ENCODE measurements around the gene ZC3H11A. TPM values are rescaled to one million over a fixed set of nuclear protein-coding genes. Genes with fewer than 3 reads are reported as not detected.

Gene ZC3H11A
- total RNA-seq, 1 experiment from 2014 or later: 66.7 TPM

GRCh38 chr1:203778146-203778545 is 17.3 kb upstream of the ZC3H11A start:
- Histone ChIP-seq H3K4me1 (no peaks in the 10 kb centered on the region), H3K4me3 (ENCODE audit: low read depth, low read length) (no peak overlapping the region), H3K36me3 (ENCODE audit: control insufficient read depth, insufficient read depth, low read length) (no peaks in the 10 kb centered on the region), H3K9me3 (no peaks in the 10 kb centered on the region), H3K27me3 (replicated peaks; ENCODE audit: control insufficient read depth, insufficient read depth, low read length) (no peaks in the 10 kb centered on the region)
- intact Hi-C loops (cut with micrococcal nuclease; ENCODE audit: unreplicated experiment): no loop called here
- Mint-ChIP-seq H3K9me3 (ENCODE audit: unreplicated experiment) (no peaks in the 10 kb centered on the region), H3K4me1 (ENCODE audit: low read depth, unreplicated experiment) (peaks cover 6% of the 10 kb centered on the region), H3K27me3 (ENCODE audit: insufficient read depth, unreplicated experiment) (no peaks in the 10 kb centered on the region), H3K36me3 (ENCODE audit: insufficient read depth, unreplicated experiment) (no peaks in the 10 kb centered on the region), H3K4me3 (ENCODE audit: unreplicated experiment) (no peak overlapping the region), H3K27ac (ENCODE audit: unreplicated experiment) (no peak overlapping the region)
- TF ChIP-seq CTCF (IDR thresholded peaks at IDR 0.05; ENCODE audit: insufficient read depth in 1 of 2, low read depth in 1 of 2, low read length in 1 of 2, severe bottlenecking in 1 of 2, unreplicated experiment in 1 of 2): no peak
- BruUV-seq (replicated peaks): no TSS peak
- ChIA-PET CTCF (no interaction called here), POLR2A (no interaction called here)
- no peak for DNase-seq

GRCh38 chr1:203778789-203779188 is 16.6 kb upstream of the ZC3H11A start:
- no peak overlapping the region for H3K27ac Mint-ChIP-seq (ENCODE audit: unreplicated experiment)
- Histone ChIP-seq H3K27me3 (replicated peaks; ENCODE audit: control insufficient read depth, insufficient read depth, low read length) (no peaks in the 10 kb centered on the region), H3K4me3 (ENCODE audit: low read depth, low read length) (no peak overlapping the region), H3K9me3 (no peaks in the 10 kb centered on the region), H3K36me3 (ENCODE audit: control insufficient read depth, insufficient read depth, low read length) (no peaks in the 10 kb centered on the region), H3K4me1 (no peaks in the 10 kb centered on the region)
- no peaks in the 10 kb centered on the region for H3K36me3 Mint-ChIP-seq (ENCODE audit: insufficient read depth, unreplicated experiment)
- ChIA-PET POLR2A (no interaction called here), CTCF (no interaction called here)
- H3K4me1 Mint-ChIP-seq (ENCODE audit: low read depth, unreplicated experiment): peaks cover 6% of the 10 kb centered on the region
- no peak for TF ChIP-seq CTCF (IDR thresholded peaks at IDR 0.05; ENCODE audit: insufficient read depth in 1 of 2, low read depth in 1 of 2, low read length in 1 of 2, severe bottlenecking in 1 of 2, unreplicated experiment in 1 of 2)
- BruUV-seq (replicated peaks): no TSS peak
- intact Hi-C loops (cut with micrococcal nuclease; ENCODE audit: unreplicated experiment): no loop called here
- no peaks in the 10 kb centered on the region for H3K27me3 Mint-ChIP-seq (ENCODE audit: insufficient read depth, unreplicated experiment)
- DNase-seq: no peak
- no peak overlapping the region for H3K4me3 Mint-ChIP-seq (ENCODE audit: unreplicated experiment)
- no peaks in the 10 kb centered on the region for H3K9me3 Mint-ChIP-seq (ENCODE audit: unreplicated experiment)

- intact Hi-C loops (cut with micrococcal nuclease; ENCODE audit: unreplicated experiment): no loop called here
- Mint-ChIP-seq H3K4me1 (ENCODE audit: low read depth, unreplicated experiment) (peaks cover 1% of the 10 kb centered on the region), H3K36me3 (ENCODE audit: insufficient read depth, unreplicated experiment) (no peaks in the 10 kb centered on the region), H3K27ac (ENCODE audit: unreplicated experiment) (no peak overlapping the region), H3K4me3 (ENCODE audit: unreplicated experiment) (no peak overlapping the region), H3K27me3 (ENCODE audit: insufficient read depth, unreplicated experiment) (no peaks in the 10 kb centered on the region), H3K9me3 (ENCODE audit: unreplicated experiment) (no peaks in the 10 kb centered on the region)
- TF ChIP-seq CTCF (IDR thresholded peaks at IDR 0.05; ENCODE audit: insufficient read depth in 1 of 2, low read depth in 1 of 2, low read length in 1 of 2, severe bottlenecking in 1 of 2, unreplicated experiment in 1 of 2): no peak
- DNase-seq: no peak
- H3K27me3 ChIP-seq (replicated peaks; ENCODE audit: control insufficient read depth, insufficient read depth, low read length): no peaks in the 10 kb centered on the region
- ChIA-PET POLR2A (no interaction called here), CTCF (no interaction called here)
- H3K9me3 ChIP-seq: no peaks in the 10 kb centered on the region
- H3K4me3 ChIP-seq (ENCODE audit: low read depth, low read length): no peak overlapping the region
- H3K4me1 ChIP-seq: no peaks in the 10 kb centered on the region; the same call in 1 of the 2 replicates
- BruUV-seq (replicated peaks): no TSS peak
- no peaks in the 10 kb centered on the region for H3K36me3 ChIP-seq (ENCODE audit: control insufficient read depth, insufficient read depth, low read length)
These were observed 13.5 kb upstream of the ZC3H11A start for GRCh38 chr1:203781962-203782361.

All from Caco-2 (cell line).